ENCODE results near the gene SRPK2. TPM values are rescaled to one million over a fixed set of nuclear protein-coding genes. Genes with fewer than 3 reads are reported as not detected.

The SRPK2 gene
- total and polyA plus RNA-seq, 2 of the 13 experiments (the other 11 are each of a cell fraction or from before 2014, with no cell fraction given) = 10.1 to 22.3 TPM

GRCh38 chr7:105277341-105277740, 111.4 kb downstream of the SRPK2 start (continued):
- TF ChIP-seq CTCF (CRISPR knock-in tag; IDR thresholded peaks at IDR 0.05) (no peak), MIER3 (CRISPR knock-in tag; IDR thresholded peaks at IDR 0.05; ENCODE audit: borderline replicate concordance) (no peak), ZNF34 (CRISPR knock-in tag; IDR thresholded peaks at IDR 0.05; ENCODE audit: borderline replicate concordance) (no peak), DNMT3B (CRISPR knock-in tag; conservative IDR thresholded peaks at IDR 0.05) (no peak), MBD4 (IDR thresholded peaks at IDR 0.05; ENCODE audit: borderline replicate concordance, low read length) (no peak)

GRCh38 chr7:105270117-105270516, 118.6 kb downstream of the SRPK2 start:
- DNase-seq (ENCODE audit: low spot score) (no peak), ATAC-seq (no peak), FAIRE-seq (no peak)
- intact Hi-C loops (cut with micrococcal nuclease; ENCODE audit: unreplicated experiment) (no loop called here), in situ Hi-C loops (cut with HindIII; ENCODE audit: extremely low pct_ligation_motif_present, low pct_unique_long_range_greater_than_20kb) (no loop called here)
- ChIA-PET CTCF (ENCODE audit: low intra/inter-chr PET ratio, low total read pairs) (no interaction called here), POLR2A (no interaction called here)
- no peak overlapping the region for H3K4me2 ChIP-seq (ENCODE audit: low read depth, low read length)
- 97% methylated on average over 9 of the region's 9 CpGs for WGBS (ENCODE audit: low lambda C conversion rate)
- no peak overlapping the region for H3K9ac ChIP-seq (ENCODE audit: insufficient read depth, low read depth, low read length)
- no peaks in the 10 kb centered on the region for H3K36me3 ChIP-seq (replicated peaks in 1 of 2; ENCODE audit: control insufficient read depth in 1 of 2, insufficient read depth in 2 of 2, low read length in 2 of 2)
- no peaks in the 10 kb centered on the region for H3K9me3 ChIP-seq (ENCODE audit: low read length)
- no peak overlapping the region for H3K4me3 ChIP-seq (replicated peaks in 1 of 3; ENCODE audit: insufficient read depth in 1 of 3, low read depth in 2 of 3, low read length in 3 of 3)
- no peak overlapping the region for H3K27ac ChIP-seq (ENCODE audit: extremely low read length, insufficient read depth, low read length)
- no peak overlapping the region for H2AFZ ChIP-seq (ENCODE audit: low read length)
- no peak for TF ChIP-seq SKIL (CRISPR knock-in tag; IDR thresholded peaks at IDR 0.05; ENCODE audit: borderline replicate concordance)
- no peak for TF ChIP-seq ZNF414 (CRISPR knock-in tag; IDR thresholded peaks at IDR 0.05)
- TF ChIP-seq PRPF4 (IDR thresholded peaks at IDR 0.05; ENCODE audit: low read depth, low read length, poor library complexity, severe bottlenecking) = no peak
- TF ChIP-seq RBM39 (IDR thresholded peaks at IDR 0.05; ENCODE audit: low read depth, low read length, poor library complexity, severe bottlenecking) = no peak
- TF ChIP-seq ZNF713 (CRISPR knock-in tag; IDR thresholded peaks at IDR 0.05) = no peak
- TF ChIP-seq SMAD9 (CRISPR knock-in tag; IDR thresholded peaks at IDR 0.05) = no peak
- no peak for TF ChIP-seq PRDM4 (CRISPR knock-in tag; IDR thresholded peaks at IDR 0.05; ENCODE audit: borderline replicate concordance)
- no peaks in the 10 kb centered on the region for H4K20me1 ChIP-seq (ENCODE audit: insufficient read depth, low read length)
- BruUV-seq (replicated peaks) = no TSS peak
- H3K4me1 ChIP-seq (ENCODE audit: insufficient read depth, low read length) = peaks cover 13% of the 10 kb centered on the region; the same call in 1 of the 2 replicates
- no peaks in the 10 kb centered on the region for H3K27me3 ChIP-seq (ENCODE audit: control insufficient read depth in 1 of 2, insufficient read depth in 2 of 2, low read length in 2 of 2)
- H3K79me2 ChIP-seq (ENCODE audit: insufficient read depth, low read length) = peaks cover 5% of the 10 kb centered on the region

Measured in HepG2 (cell line).